H1 (cell line): ENCODE data around the gene ECEL1. TPM values are rescaled to one million over a fixed set of nuclear protein-coding genes. Genes with fewer than 3 reads are reported as not detected.

Experiments used
- E2F6 ChIP-seq: IDR thresholded peaks from 2 replicates; pipeline ENCODE4 v1.6.1; 2012; ENCODE audit warnings: inconsistent platforms
- EGR1 ChIP-seq: IDR thresholded peaks from 2 replicates; pipeline ENCODE4 v1.6.1; 2011; ENCODE audit warnings: low read depth, low read length, borderline replicate concordance
- EZH2 ChIP-seq: fragments of 200-600 bp; sonication (generic); IDR thresholded peaks from 2 replicates; pipeline ENCODE4 v1.7.1; 2012; ENCODE audit warnings: low read depth, mild to moderate bottlenecking, moderate library complexity, low read length, inconsistent platforms; ENCODE audit not compliant: severe bottlenecking
- GABPA ChIP-seq: IDR thresholded peaks from 2 replicates; pipeline ENCODE4 v1.6.1; 2011; ENCODE audit warnings: mild to moderate bottlenecking, low read length, moderate library complexity, borderline replicate concordance; ENCODE audit not compliant: insufficient read depth
- JUND ChIP-seq: IDR thresholded peaks from 2 replicates; pipeline ENCODE4 v1.6.1; 2011; ENCODE audit warnings: mild to moderate bottlenecking, improper control_type of control experiment, low read length
- KDM1A ChIP-seq: fragments of 200-600, 300-600 bp; sonication (generic); IDR thresholded peaks from 2 replicates; pipeline ENCODE4 v1.7.1; 2016; ENCODE audit warnings: mild to moderate bottlenecking, low read length, borderline replicate concordance
- KDM5A ChIP-seq: fragments of 200-600 bp; IDR thresholded peaks from 2 replicates; pipeline ENCODE4 v1.7.1; 2012; ENCODE audit warnings: mild to moderate bottlenecking, low read length, inconsistent platforms, mixed read lengths
- MAFK ChIP-seq: IDR thresholded peaks from 2 replicates; pipeline ENCODE4 v1.6.1; 2012; ENCODE audit warnings: low read depth, mild to moderate bottlenecking, improper control_type of control experiment, low read length
- RNF2 ChIP-seq: fragments of 200-900, 300-1000 bp; sonication (generic); IDR thresholded peaks from 2 replicates; pipeline ENCODE4 v1.7.1; 2016; ENCODE audit warnings: borderline replicate concordance, low read depth, mild to moderate bottlenecking, antibody characterized with exemption, low read length; ENCODE audit not compliant: poor library complexity, severe bottlenecking; ENCODE audit errors: missing control alignments
- SIX5 ChIP-seq: IDR thresholded peaks from 2 replicates; pipeline ENCODE4 v1.6.1; 2011; ENCODE audit warnings: mild to moderate bottlenecking, low read depth, low read length
- polyA plus RNA-seq, 7 experiments: library from polyadenylated mRNA; depleted of rRNA in 3 of 7; stranded (reverse) in 5 of 7; unstranded in 2 of 7; fragments of >200 nt in 5 of 7; fragments of 200-250 nt in 2 of 7; gene quantifications; 1 replicate in 5 of 7; 2 replicates in 1 of 7; 4 replicates in 1 of 7; pipeline versions ENCODE4 v1.2.1 to v1.2.3, GENCODE V29; 2011 to 2013; ENCODE audit warnings: missing spikeins in 2 of 7, mixed read lengths in 2 of 7
- total RNA-seq: library from RNA; stranded (reverse); fragmentation: NEBNext Ultra II Directional; extraction: Animal tissue kit (Norgen Biotek cat#: 25700); gene quantifications from 2 replicates; pipeline ENCODE4 v1.2.1, GENCODE V29; 2021
- TF ChIP-seq, protein P1 (sequence below): IDR thresholded peaks from 2 replicates; pipeline ENCODE4 v1.6.1; 2012; ENCODE audit warnings: inconsistent platforms

ECEL1 gene
- total and polyA plus RNA-seq, 2 of the 8 experiments (the other 6 are each of a cell fraction or from before 2014, with no cell fraction given): 7.7 to 20.2 TPM

DNA sequence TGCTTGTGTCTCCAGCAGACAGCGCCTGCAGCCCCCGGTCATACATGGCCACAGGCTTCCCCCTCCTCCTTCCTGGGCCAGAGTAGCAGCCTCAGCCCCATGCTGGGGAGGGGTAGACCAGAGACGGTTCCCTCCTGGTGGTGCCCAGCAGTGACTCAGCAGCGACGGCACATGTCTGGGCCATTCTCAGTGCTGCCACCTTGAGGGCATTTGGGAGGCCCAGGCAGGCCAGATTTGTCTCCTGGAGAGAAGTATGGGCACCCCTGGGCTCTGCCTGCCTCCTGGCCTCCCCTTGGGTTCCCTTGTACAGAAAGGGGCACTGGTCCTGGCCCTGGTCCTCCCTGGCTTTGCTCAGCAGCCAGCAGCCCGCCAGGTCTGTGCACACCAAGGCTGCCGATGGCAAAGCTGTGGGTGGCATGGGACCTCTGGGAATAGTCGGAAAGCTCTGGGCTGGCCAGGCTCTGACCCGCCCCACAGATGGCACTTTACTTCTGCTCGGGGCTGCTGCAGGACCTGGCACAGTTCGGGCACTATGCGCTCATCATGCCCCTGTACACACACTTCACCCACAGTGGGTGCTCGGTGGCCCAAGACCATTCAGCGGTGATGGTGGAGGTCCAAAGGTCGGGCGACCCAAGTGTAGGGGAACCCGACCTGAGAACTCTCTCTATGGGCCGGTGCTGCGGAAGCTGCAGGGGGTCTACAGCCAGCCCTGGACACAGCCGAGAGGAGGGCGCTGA lies 43.1 kb downstream of the ECEL1 start (continued):
- TF ChIP-seq E2F6 (peak; percentile 67), EZH2 (no peak), GABPA (no peak), KDM1A (0 out of 2 replicates have a peak, but pooled peaks have one; percentile 31), SIX5 (no peak), KDM5A (no peak), EGR1 (no peak), JUND (peak; percentile 75), MAFK (peak; percentile 91; the same call in 1 of the 2 replicates), RNF2 (no peak)
- TF ChIP-seq, protein P1, sequence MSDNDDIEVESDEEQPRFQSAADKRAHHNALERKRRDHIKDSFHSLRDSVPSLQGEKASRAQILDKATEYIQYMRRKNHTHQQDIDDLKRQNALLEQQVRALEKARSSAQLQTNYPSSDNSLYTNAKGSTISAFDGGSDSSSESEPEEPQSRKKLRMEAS: peak; percentile 97
